ENCODE measurements around the gene COL6A3. TPM values are rescaled to one million over a fixed set of nuclear protein-coding genes. Genes with fewer than 3 reads are reported as not detected.

Gene COL6A3
- total RNA-seq, 1 experiment from 2014 or later = 0.81 TPM

DNA sequence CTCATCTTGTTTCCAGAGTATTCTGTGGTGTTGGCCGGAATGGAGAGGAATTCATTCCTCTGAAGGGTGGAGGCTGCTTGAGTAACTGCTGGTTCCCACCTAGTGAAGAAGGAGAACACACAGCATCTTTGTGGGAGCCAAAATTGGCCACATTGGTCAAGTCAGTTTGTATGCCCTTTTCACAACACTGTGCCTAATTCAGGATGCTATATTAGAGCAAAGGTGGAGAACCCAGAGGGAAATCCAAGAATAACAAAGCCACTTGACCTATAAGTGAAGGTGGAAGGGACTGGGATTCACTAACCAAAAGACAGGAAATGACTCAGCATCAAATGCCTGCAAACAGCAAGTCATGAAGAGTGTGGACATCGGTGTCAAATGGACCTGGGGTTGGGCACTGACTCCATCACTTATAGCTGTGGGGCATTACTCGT is 45.8 kb upstream of the COL6A3 start:
- no peaks in the 10 kb centered on the region for H3K79me2 ChIP-seq (ENCODE audit: insufficient read depth, low read length)
- H3K27ac ChIP-seq (ENCODE audit: insufficient read length, low read depth, low read length) = no peak overlapping the region
- DNase-seq = no peak
- no peaks in the 10 kb centered on the region for H3K9me3 ChIP-seq (ENCODE audit: control insufficient read depth, low read depth, low read length)
- Mint-ChIP-seq H3K36me3 (ENCODE audit: insufficient read depth in 1 of 3, low read depth in 3 of 3) (no peaks in the 10 kb centered on the region), H3K27ac (no peak overlapping the region), H3K9me3 (peaks cover 3 to 7% of the 10 kb centered on the region in 2 experiments; a peak in 4 of 5 replicates), H3K4me3 (no peak overlapping the region), H3K4me1 (no peaks in the 10 kb centered on the region), H3K27me3 (ENCODE audit: low read depth) (peaks cover 30% of the 10 kb centered on the region)
- no peak overlapping the region for H3K18ac ChIP-seq (ENCODE audit: insufficient read length, low read depth, low read length)
- H2AFZ ChIP-seq (ENCODE audit: low read length) = no peak overlapping the region
- H4K8ac ChIP-seq (replicated peaks; ENCODE audit: insufficient read length, low read depth, low read length) = no peak overlapping the region
- H3K9ac ChIP-seq (ENCODE audit: extremely low read depth, insufficient read length, low read length) = no peak overlapping the region
- no peaks in the 10 kb centered on the region for H3K79me1 ChIP-seq (ENCODE audit: insufficient read depth, low read depth, low read length, poor library complexity, severe bottlenecking)
- H3K56ac ChIP-seq (ENCODE audit: insufficient read length, low read depth, low read length) = no peak overlapping the region
- no peak overlapping the region for H4K91ac ChIP-seq (ENCODE audit: insufficient read length, low read depth, low read length)
- TF ChIP-seq, protein P1, sequence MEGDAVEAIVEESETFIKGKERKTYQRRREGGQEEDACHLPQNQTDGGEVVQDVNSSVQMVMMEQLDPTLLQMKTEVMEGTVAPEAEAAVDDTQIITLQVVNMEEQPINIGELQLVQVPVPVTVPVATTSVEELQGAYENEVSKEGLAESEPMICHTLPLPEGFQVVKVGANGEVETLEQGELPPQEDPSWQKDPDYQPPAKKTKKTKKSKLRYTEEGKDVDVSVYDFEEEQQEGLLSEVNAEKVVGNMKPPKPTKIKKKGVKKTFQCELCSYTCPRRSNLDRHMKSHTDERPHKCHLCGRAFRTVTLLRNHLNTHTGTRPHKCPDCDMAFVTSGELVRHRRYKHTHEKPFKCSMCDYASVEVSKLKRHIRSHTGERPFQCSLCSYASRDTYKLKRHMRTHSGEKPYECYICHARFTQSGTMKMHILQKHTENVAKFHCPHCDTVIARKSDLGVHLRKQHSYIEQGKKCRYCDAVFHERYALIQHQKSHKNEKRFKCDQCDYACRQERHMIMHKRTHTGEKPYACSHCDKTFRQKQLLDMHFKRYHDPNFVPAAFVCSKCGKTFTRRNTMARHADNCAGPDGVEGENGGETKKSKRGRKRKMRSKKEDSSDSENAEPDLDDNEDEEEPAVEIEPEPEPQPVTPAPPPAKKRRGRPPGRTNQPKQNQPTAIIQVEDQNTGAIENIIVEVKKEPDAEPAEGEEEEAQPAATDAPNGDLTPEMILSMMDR (conservative IDR thresholded peaks at IDR 0.05) = no peak
- H3K27me3 ChIP-seq (ENCODE audit: insufficient read depth, low read length) = no peaks in the 10 kb centered on the region
- H3K14ac ChIP-seq (ENCODE audit: insufficient read depth, low read length) = no peak overlapping the region
- H2BK5ac ChIP-seq (ENCODE audit: insufficient read length, low read length) = no peak overlapping the region
- H4K20me1 ChIP-seq (ENCODE audit: control insufficient read depth, insufficient read depth, insufficient read length) = peaks cover 3% of the 10 kb centered on the region
- no peak overlapping the region for H2BK20ac ChIP-seq (ENCODE audit: low read depth, low read length, poor library complexity, severe bottlenecking)
- H2BK15ac ChIP-seq (ENCODE audit: low read depth, low read length) = no peak overlapping the region
- H3K23ac ChIP-seq (ENCODE audit: insufficient read length, low read depth, low read length) = no peak overlapping the region
- no peak overlapping the region for H3K4me2 ChIP-seq (ENCODE audit: insufficient read depth, insufficient read length, low read length)
- H3T11ph ChIP-seq (ENCODE audit: low read length) = no peak overlapping the region
- no CpG with 5 or more reads among the region's 3 CpGs for WGBS (ENCODE audit: extremely low coverage, insufficient read length, low lambda C conversion rate)
- no peaks in the 10 kb centered on the region for H3K23me2 ChIP-seq (ENCODE audit: insufficient read length, low read depth, low read length, poor library complexity, severe bottlenecking)
- no peak overlapping the region for H2AK5ac ChIP-seq (ENCODE audit: insufficient read length, low read length)
- no peak overlapping the region for H4K5ac ChIP-seq (ENCODE audit: insufficient read length, low read depth, low read length)
- H2BK12ac ChIP-seq (ENCODE audit: insufficient read length, low read depth, low read length) = no peak overlapping the region
- no peak overlapping the region for H3K4ac ChIP-seq (ENCODE audit: low read depth, low read length)
- H3K4me1 ChIP-seq (ENCODE audit: insufficient read depth, low read length) = no peaks in the 10 kb centered on the region
- no peak overlapping the region for H2BK120ac ChIP-seq (ENCODE audit: low read depth, low read length, poor library complexity, severe bottlenecking)

All from H9 (cell line).